Stimulated activated CD8-positive, alpha-beta memory T cell treated with anti-CD3 and anti-CD28 coated beads, Interleukin-4, amount 100 ng/mL, for 1 hour (primary cell): ENCODE data around the gene IMPDH2.

Experiments used
- DNase-seq, 2 donors: peaks; one replicate each; pipeline ENCODE4 v3.0.0-alpha.2; 2020; ENCODE audit warnings: low read depth in 2 of 2, low spot score in 1 of 2

The IMPDH2 gene

GRCh38 chr3:49028673-49029562 lies at the start of gene IMPDH2:
IMPDH2 (minus strand) TSS chr3:49029398; CDS start chr3:49029350, 48 bp downstream.
- DNase-seq = peak; percentile 74 to 87

- no peak for DNase-seq
These were observed 47.4 kb upstream of the IMPDH2 start for GRCh38 chr3:49076646-49077045.

- DNase-seq = no peak
These were observed 46.9 kb upstream of the IMPDH2 start for GRCh38 chr3:49076116-49076515.

GRCh38 chr3:49058011-49058410 lies 28.8 kb upstream of the IMPDH2 start:
- DNase-seq = no peak

GRCh38 chr3:49057268-49057667 lies 28.1 kb upstream of the IMPDH2 start:
- DNase-seq = no peak

- DNase-seq = no peak
These were observed 25.2 kb upstream of the IMPDH2 start for GRCh38 chr3:49054344-49054862.

- no peak for DNase-seq
These were observed 24.3 kb upstream of the IMPDH2 start for GRCh38 chr3:49053543-49053942.

- DNase-seq = no peak
These were observed 6.1 kb upstream of the IMPDH2 start for GRCh38 chr3:49035281-49035680.

GRCh38 chr3:49034650-49035049 lies 5.5 kb upstream of the IMPDH2 start:
- no peak for DNase-seq

- no peak for DNase-seq
These were observed 3.6 kb upstream of the IMPDH2 start for GRCh38 chr3:49032646-49033304.

GRCh38 chr3:49030321-49030720 lies 1.1 kb upstream of the IMPDH2 start:
- DNase-seq = no peak

GRCh38 chr3:49029563-49029884 lies 326 bp upstream of the IMPDH2 start:
- DNase-seq = no peak

GRCh38 chr3:49028298-49028672 lies 913 bp downstream of the IMPDH2 start:
- no peak for DNase-seq

GRCh38 chr3:49027634-49028033 lies 1.6 kb downstream of the IMPDH2 start:
- no peak for DNase-seq

GRCh38 chr3:49026536-49026935 lies 2.7 kb downstream of the IMPDH2 start:
- DNase-seq = no peak

GRCh38 chr3:49025793-49026520 lies 3.2 kb downstream of the IMPDH2 start:
- no peak for DNase-seq

GRCh38 chr3:49025005-49025792 lies 4.0 kb downstream of the IMPDH2 start:
- DNase-seq = no peak

GRCh38 chr3:49024449-49024848 lies 4.7 kb downstream of the IMPDH2 start:
- DNase-seq = no peak

GRCh38 chr3:49023775-49024174 lies 5.4 kb downstream of the IMPDH2 start:
- no peak for DNase-seq

GRCh38 chr3:49022688-49023171 lies 6.5 kb downstream of the IMPDH2 start:
- no peak for DNase-seq
